Peyer's patch (tissue), 4 donors: ENCODE results near the gene METTL21A. TPM values are rescaled to one million over a fixed set of nuclear protein-coding genes. Genes with fewer than 3 reads are reported as not detected.

Experiments
- DNase-seq, 3 donors: peaks; one replicate each; pipeline ENCODE4 v3.0.0-alpha.2; 2017 to 2019
- H3K27ac ChIP-seq, 4 donors: fragments of 200-600 bp; sonication (generic); one replicate each; pipeline ENCODE4 v1.5.1; 2016 to 2019
- H3K27me3 ChIP-seq, 2 donors: fragments of 200-600 bp; sonication (generic); one replicate each; pipeline ENCODE4 v1.5.1; 2019
- H3K36me3 ChIP-seq, 3 donors: fragments of 200-600 bp; sonication (generic); one replicate each; pipeline ENCODE4 v1.5.1; 2016 to 2019
- H3K4me1 ChIP-seq, 4 donors: fragments of 200-600 bp; sonication (generic); one replicate each; pipeline ENCODE4 v1.5.1; 2016 to 2019
- H3K4me3 ChIP-seq, 4 donors: fragments of 200-600 bp; sonication (generic); 1 replicate in 3 of 4; 2 replicates in 1 of 4; pipeline ENCODE4 v1.5.1; 2016 to 2019; ENCODE audit warnings: mild to moderate bottlenecking in 1 of 4
- H3K9me3 ChIP-seq, 4 donors: fragments of 200-600 bp; sonication (generic); one replicate each; pipeline ENCODE4 v1.5.1; 2016 to 2019; ENCODE audit warnings: mild to moderate bottlenecking in 1 of 4
- CTCF ChIP-seq, 6 experiments: fragments of 450-650 bp in 4 of 6; fragments of 200-600 bp in 2 of 6; sonication (generic) in 1 of 6; IDR thresholded peaks; one replicate each; pipeline ENCODE4 v1.5.1; 2017 to 2019; ENCODE audit warnings: antibody characterized with exemption in 6 of 6, mild to moderate bottlenecking in 3 of 6, moderate library complexity in 1 of 6
- POLR2A ChIP-seq, 2 donors: fragments of 450-650 bp; IDR thresholded peaks; one replicate each; pipeline ENCODE4 v1.5.1; 2017; ENCODE audit warnings: antibody characterized with exemption in 2 of 2, mild to moderate bottlenecking in 2 of 2, moderate library complexity in 2 of 2
- total RNA-seq, 4 donors: library from RNA; depleted of rRNA; stranded (reverse); fragments of >200 nt; gene quantifications; one replicate each; pipeline ENCODE4 v1.1.0, GENCODE V29; 2016

The METTL21A gene
- 10 to 100 TPM in 2 of 4 donors, 1 to 10 TPM in 2; 7.0 to 23.1 (median 9.0) TPM for total RNA-seq

DNA sequence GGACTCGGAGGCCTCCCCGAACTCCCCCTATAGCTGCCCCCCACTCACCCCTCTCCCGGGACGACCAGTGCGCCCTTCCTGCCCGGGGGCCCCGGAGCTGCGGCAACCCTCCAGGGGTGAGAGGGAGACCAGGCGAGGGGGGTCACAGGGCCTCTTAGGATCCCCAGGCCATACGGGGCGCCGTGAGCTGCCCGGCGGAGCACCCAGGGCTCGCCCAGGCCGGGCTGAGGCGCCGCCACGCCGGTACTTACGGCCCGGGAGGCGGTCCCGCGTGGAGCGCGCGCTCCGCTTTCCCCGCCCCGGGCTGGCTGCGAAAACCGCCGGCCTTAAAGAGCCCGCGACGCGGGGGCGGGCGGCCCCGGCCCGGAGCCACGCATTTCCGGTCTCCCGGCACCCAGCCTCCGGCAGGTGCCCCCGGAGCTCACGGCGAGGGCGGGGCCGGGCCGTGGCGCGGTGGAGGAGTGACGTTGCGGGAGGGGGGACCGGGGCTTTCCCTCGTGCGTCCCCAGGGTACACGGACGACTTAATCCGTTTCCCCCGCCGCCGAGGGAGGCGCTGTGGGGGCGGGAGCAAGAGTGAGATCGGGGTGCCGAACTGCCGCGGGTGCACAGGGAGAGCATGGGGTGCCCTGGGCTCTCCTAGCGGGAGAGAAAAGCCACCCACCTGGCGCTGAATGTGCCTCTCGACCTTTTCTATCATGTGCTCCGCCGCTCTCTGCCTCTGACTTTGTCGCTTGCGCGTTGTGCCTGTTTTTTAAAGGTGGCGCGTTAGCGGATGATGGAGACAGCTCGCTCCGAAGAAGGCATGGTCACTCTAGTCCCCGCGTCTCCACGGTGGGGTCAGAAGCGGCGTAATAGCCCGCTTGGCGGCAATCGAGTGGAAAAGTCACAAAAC lies at the start of gene METTL21A:
Gene METTL21A, minus strand, starts transcription at position 381 of the 894 bp plus-strand sequence. CDS start 1,019 bp downstream, outside the sequence.
- no peaks in the 10 kb centered on the region for H3K27me3 ChIP-seq
- peak within 1 kb of the TSS; percentile 72 to 98 (median 88) for H3K4me3 ChIP-seq
- peak within 1 kb of the TSS; percentile 91 to 99 (median 96) for H3K27ac ChIP-seq
- H3K4me1 ChIP-seq: peaks cover 0 to 7% (median 5%) of the 10 kb centered on the region in 4 donors
- peaks cover 0 to 3% (median 0%) of the 10 kb centered on the region in 3 donors for H3K36me3 ChIP-seq
- no peaks in the 10 kb centered on the region for H3K9me3 ChIP-seq
- TF ChIP-seq CTCF (IDR thresholded peaks at IDR 0.05) (peak; percentile 29 to 60 (median 57)), POLR2A (IDR thresholded peaks at IDR 0.05) (peak; percentile 56 to 66)
- DNase-seq: peak; percentile 94 to 97 (median 95)

- no peaks in the 10 kb centered on the region for H3K36me3 ChIP-seq
- H3K4me1 ChIP-seq: no peaks in the 10 kb centered on the region
- no peak for DNase-seq
- no peak overlapping the region for H3K27ac ChIP-seq
- no peak for TF ChIP-seq CTCF (IDR thresholded peaks at IDR 0.05)
- no peak for TF ChIP-seq POLR2A (IDR thresholded peaks at IDR 0.05)
- H3K27me3 ChIP-seq: no peaks in the 10 kb centered on the region
- no peaks in the 10 kb centered on the region for H3K9me3 ChIP-seq
- no peak overlapping the region for H3K4me3 ChIP-seq
Observed at GRCh38 chr2:207674826-207675225, 49.6 kb upstream of the METTL21A start.

DNA sequence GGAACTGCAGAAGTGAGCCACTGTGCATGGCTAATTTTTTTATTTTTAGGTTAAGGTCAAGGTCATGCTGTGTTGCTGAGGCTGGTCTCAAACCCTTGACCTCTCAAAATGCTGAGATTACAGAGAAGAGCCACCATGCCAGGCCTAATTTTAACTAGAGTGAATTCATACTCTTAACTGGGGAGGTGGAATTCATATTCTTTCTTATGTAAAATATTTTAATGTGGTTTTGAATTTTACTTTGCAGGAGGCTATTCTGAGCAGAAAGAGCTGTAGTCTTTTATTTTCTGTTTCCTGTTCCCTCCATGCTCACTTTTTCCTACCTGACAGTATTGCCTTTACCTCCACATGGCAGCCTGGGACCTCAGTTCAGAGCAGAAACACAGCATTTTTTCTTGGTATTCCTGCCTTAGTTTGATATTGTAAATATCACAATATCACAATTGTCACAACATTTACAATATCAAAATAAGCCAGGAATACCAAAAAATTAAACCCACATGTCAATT lies 49.1 kb upstream of the METTL21A start:
- no peaks in the 10 kb centered on the region for H3K27me3 ChIP-seq
- DNase-seq: no peak
- H3K9me3 ChIP-seq: no peaks in the 10 kb centered on the region
- no peak overlapping the region for H3K4me3 ChIP-seq
- no peak overlapping the region for H3K27ac ChIP-seq
- H3K36me3 ChIP-seq: no peaks in the 10 kb centered on the region
- no peaks in the 10 kb centered on the region for H3K4me1 ChIP-seq
- TF ChIP-seq POLR2A (IDR thresholded peaks at IDR 0.05) (no peak), CTCF (IDR thresholded peaks at IDR 0.05) (no peak)

DNA sequence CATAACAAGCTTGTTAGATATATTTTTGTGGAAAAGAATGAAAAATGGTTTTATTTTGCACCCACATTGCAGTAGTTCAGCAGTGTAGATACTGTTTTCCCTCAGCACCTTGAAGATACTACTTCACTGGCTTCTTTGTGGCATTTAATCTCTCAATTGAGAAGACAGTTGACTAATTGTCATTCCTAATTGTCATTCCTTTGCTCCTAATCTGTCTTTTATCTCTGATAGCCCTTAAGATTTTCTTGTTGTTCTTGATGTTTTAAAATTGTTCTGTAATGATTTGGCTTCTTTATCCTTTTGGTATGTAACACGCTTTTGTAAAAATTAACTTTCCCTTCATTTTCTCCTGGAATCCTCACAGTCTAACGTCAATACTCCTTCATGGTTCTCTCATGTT lies 48.2 kb upstream of the METTL21A start:
- Histone ChIP-seq H3K4me3 (no peak overlapping the region), H3K9me3 (no peaks in the 10 kb centered on the region), H3K27ac (no peak overlapping the region), H3K4me1 (no peaks in the 10 kb centered on the region), H3K36me3 (no peaks in the 10 kb centered on the region), H3K27me3 (no peaks in the 10 kb centered on the region)
- DNase-seq: no peak
- TF ChIP-seq CTCF (IDR thresholded peaks at IDR 0.05) (no peak), POLR2A (IDR thresholded peaks at IDR 0.05) (no peak)

DNA sequence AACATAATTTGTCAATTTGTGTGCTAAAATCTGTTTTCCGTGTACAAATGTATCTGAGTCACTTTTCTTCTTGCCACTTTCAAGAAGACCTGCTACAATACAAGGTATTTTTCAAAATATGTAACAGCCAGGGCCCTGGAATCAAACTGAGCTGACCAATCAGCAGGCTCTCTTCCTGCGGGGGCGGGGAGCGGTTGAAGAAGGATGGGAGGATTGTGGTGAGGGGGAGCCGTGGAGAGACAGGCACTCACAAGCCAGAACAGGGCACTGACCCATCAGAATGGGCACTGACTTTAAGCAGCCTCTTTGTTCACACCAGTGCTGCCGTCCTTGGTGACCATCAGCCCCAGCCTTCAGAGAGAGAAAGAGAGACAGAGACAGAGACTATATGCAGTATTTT lies 45.7 kb upstream of the METTL21A start:
- DNase-seq: no peak
- Histone ChIP-seq H3K9me3 (no peaks in the 10 kb centered on the region), H3K4me3 (no peak overlapping the region), H3K36me3 (no peaks in the 10 kb centered on the region), H3K4me1 (no peaks in the 10 kb centered on the region), H3K27me3 (no peaks in the 10 kb centered on the region), H3K27ac (no peak overlapping the region)
- no peak for TF ChIP-seq CTCF (IDR thresholded peaks at IDR 0.05)
- no peak for TF ChIP-seq POLR2A (IDR thresholded peaks at IDR 0.05)
